ENCODE data around the gene FOXP1. TPM values are rescaled to one million over a fixed set of nuclear protein-coding genes. Genes with fewer than 3 reads are reported as not detected.

Gene FOXP1
- total and polyA plus RNA-seq, 12 donors = 7.6 to 42.7 (median 24.3) TPM

DNA sequence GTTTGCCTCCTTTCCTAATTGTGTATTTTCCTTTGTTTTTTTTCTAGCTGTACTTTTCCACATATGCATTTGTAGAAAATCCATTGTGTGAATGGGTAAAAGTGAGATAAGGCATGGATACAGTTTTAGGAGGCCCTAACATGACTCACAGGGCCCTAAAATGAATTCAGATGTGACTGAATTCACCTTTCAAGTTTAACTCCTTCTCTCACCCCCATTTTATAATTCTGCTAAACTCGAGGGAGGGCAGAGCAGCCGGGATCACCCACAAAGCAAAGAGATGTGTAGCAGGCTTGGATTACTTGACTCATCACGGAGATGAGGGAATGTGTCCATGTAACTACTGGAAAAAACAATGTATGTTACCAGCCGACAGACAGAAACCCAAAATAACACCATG is 59.9 kb downstream of the FOXP1 start:
- no peak for TF ChIP-seq POLR2A (IDR thresholded peaks at IDR 0.05)
- TF ChIP-seq, protein P1, sequence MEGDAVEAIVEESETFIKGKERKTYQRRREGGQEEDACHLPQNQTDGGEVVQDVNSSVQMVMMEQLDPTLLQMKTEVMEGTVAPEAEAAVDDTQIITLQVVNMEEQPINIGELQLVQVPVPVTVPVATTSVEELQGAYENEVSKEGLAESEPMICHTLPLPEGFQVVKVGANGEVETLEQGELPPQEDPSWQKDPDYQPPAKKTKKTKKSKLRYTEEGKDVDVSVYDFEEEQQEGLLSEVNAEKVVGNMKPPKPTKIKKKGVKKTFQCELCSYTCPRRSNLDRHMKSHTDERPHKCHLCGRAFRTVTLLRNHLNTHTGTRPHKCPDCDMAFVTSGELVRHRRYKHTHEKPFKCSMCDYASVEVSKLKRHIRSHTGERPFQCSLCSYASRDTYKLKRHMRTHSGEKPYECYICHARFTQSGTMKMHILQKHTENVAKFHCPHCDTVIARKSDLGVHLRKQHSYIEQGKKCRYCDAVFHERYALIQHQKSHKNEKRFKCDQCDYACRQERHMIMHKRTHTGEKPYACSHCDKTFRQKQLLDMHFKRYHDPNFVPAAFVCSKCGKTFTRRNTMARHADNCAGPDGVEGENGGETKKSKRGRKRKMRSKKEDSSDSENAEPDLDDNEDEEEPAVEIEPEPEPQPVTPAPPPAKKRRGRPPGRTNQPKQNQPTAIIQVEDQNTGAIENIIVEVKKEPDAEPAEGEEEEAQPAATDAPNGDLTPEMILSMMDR (IDR thresholded peaks at IDR 0.05) = no peak
- Histone ChIP-seq H3K4me1 (replicated peaks in 1 of 2) (no peaks in the 10 kb centered on the region), H3K9me3 (replicated peaks in 1 of 3) (no peaks in the 10 kb centered on the region), H3K27me3 (no peaks in the 10 kb centered on the region), H3K4me3 (no peak overlapping the region), H3K36me3 (replicated peaks in 1 of 2) (no peaks in the 10 kb centered on the region), H3K27ac (no peak overlapping the region)
- WGBS, 4 donors = 92 to 95% (median 93%) methylated on average over 4 of the region's 4 CpGs
- DNase-seq = no peak
- intact Hi-C loops (cut with DNase I) = no loop called here

- Histone ChIP-seq H3K27ac (no peak overlapping the region), H3K4me3 (no peak overlapping the region)
- intact Hi-C loops (cut with DNase I) = no loop called here
Observed at GRCh38 chr3:71521940-71522876, 61.3 kb downstream of the FOXP1 start.

DNA sequence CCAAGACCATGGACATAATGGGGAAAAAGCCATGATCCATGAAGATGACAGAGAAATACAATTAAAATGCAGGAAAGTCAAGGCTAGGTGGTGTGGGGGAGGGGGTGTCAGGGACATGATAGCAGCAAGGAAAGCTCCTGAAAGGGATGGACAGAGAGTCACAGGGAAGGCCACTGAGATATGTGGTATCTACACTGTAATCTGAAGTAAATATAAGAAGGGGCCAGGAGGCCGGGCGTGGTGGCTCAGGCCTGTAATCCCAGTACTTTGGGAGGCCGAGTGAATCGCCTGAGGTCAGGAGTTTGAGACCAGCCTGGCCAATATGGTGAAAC is 62.5 kb downstream of the FOXP1 start:
- TF ChIP-seq POLR2A (IDR thresholded peaks at IDR 0.05) = no peak
- TF ChIP-seq, protein P1 (IDR thresholded peaks at IDR 0.05) = no peak
- no peak overlapping the region for H3K4me3 ChIP-seq
- no peaks in the 10 kb centered on the region for H3K4me1 ChIP-seq (replicated peaks in 1 of 2)
- H3K36me3 ChIP-seq (replicated peaks in 1 of 2) = no peaks in the 10 kb centered on the region
- H3K9me3 ChIP-seq (replicated peaks in 1 of 3) = no peaks in the 10 kb centered on the region
- no peak for DNase-seq
- no peak overlapping the region for H3K27ac ChIP-seq
- H3K27me3 ChIP-seq = no peaks in the 10 kb centered on the region
- intact Hi-C loops (cut with DNase I) = no loop called here
- WGBS, 4 donors = 95 to 97% (median 96%) methylated on average over 4 of the region's 4 CpGs

More at GRCh38 chr3:71521940-71522876, 61.3 kb downstream of the FOXP1 start:
- DNase-seq = no peak
- WGBS, 4 donors = 82 to 90% (median 86%) methylated on average over 7 of the region's 7 CpGs
- TF ChIP-seq, protein P1 (IDR thresholded peaks at IDR 0.05) = no peak
- TF ChIP-seq POLR2A (IDR thresholded peaks at IDR 0.05) = no peak
- Histone ChIP-seq H3K9me3 (replicated peaks in 1 of 3) (no peaks in the 10 kb centered on the region), H3K4me1 (replicated peaks in 1 of 2) (no peaks in the 10 kb centered on the region), H3K36me3 (replicated peaks in 1 of 2) (no peaks in the 10 kb centered on the region), H3K27me3 (no peaks in the 10 kb centered on the region)

DNA sequence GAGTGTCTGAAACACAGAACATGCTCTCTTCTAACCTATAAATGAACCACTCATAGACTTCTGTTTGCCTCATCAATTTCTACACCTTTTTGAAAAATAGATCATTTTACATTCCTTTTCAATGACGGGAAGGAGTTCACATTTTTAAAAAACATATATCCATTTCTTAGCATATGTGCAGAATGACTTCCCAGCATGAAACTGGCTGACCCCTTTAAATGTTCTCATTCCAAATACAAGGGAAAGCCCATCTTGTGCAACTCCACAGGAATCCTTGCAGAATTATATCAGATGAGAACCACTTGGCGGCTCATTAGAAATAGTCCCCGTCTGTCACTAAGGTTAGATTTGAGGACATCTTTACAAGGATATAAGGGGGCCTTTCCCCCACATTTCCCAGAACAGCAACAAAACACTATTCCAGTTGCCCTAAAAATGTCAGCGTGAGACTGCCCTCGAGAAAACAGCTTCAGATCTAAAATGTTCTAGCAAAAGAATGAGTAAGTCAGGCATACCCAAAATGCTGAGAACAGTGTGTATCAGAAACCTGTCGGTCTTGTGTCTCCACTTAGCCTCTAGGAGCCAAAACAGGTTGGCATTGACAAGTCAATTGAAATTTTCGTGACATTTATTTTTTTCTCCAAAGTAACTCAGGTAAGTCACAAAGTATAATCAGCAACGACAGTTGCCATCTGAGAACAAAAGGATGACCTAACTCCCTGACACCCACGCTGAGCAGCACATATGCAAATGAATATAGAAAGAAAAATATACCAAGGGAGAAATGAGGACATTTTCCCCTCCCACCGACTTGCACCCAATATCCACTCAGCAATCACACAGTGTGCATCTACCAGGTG is 63.1 kb downstream of the FOXP1 start:
- no peaks in the 10 kb centered on the region for H3K4me1 ChIP-seq (replicated peaks in 1 of 2)
- no peak for DNase-seq
- no peaks in the 10 kb centered on the region for H3K9me3 ChIP-seq (replicated peaks in 1 of 3)
- H3K27me3 ChIP-seq = no peaks in the 10 kb centered on the region
- TF ChIP-seq, protein P1 (IDR thresholded peaks at IDR 0.05) = no peak
- TF ChIP-seq POLR2A (IDR thresholded peaks at IDR 0.05) = no peak
- H3K4me3 ChIP-seq = no peak overlapping the region
- 88 to 91% (median 91%) methylated on average over 10 of the region's 10 CpGs for WGBS, 4 donors
- intact Hi-C loops (cut with DNase I) = no loop called here
- H3K27ac ChIP-seq = no peak overlapping the region
- no peaks in the 10 kb centered on the region for H3K36me3 ChIP-seq (replicated peaks in 1 of 2)

Measured in adrenal gland (tissue), 12 donors.